HG03097 (cell line): Measurements from ENCODE around the gene FOXP1.

Experiments used
- ATAC-seq: cut with Tn5 transposase; IDR thresholded peaks from one replicate; pipeline ENCODE4 v1.9.1; 2021; ENCODE audit not compliant: unreplicated experiment, low FRiP score

FOXP1 gene

DNA sequence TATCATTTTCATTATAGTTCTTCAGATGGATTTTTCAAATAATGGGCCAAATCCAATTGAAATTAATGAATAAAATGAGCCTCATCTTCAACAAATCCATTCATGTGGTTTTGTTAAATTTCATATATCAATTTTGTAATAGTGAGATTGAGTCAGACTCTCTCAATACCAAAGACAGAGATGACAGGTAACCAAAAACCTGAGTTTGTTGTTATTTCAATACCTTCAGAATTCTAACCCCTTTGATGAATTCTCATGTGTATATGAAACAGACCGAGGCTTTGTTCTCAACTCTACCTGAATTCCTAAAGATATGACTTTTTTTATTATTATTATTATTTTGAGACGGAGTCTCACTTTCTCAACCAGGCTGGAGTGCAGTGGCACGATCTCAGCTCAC lies 92.8 kb downstream of the FOXP1 start:
- ATAC-seq: no peak

DNA sequence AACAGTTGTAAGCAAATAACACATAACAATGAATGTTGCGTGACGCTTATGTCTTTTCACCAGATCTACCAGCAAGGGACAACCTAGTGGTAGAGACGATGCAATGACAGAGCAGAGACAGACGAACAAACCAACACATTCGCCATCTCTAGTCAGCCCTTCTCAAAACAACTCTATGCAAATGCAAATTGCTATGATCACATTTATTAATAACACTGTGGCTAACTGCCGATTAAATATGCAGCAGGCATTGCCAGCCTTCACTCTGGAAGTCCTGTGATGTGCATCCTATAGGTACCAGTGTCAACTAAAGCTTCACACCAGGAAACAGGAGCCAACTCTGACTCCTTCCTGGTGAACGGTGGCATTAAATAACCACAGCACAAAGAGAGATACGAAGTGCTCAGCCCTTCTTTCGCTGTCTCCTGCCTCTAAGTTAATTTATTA lies 94.2 kb downstream of the FOXP1 start:
- ATAC-seq: no peak

DNA sequence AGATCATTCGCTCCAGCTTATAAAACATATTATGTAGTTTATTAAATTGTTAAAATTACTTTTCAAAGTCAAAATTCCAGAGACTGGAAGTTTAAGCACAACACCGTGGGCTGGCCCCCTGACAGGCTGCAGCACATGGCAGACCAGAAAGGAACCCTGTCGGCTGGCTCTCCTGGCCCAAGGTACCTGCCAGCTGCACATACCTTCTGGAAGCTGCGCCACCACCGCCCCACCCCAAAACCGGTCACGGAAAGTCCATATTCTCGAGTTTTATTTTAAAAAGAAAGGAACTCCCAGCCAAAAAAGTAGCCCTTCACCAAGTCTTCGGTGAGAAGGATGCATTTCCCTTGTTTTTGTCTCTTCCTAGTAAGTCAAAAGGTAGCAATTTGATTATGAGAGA lies 94.6 kb downstream of the FOXP1 start:
- ATAC-seq: no peak

DNA sequence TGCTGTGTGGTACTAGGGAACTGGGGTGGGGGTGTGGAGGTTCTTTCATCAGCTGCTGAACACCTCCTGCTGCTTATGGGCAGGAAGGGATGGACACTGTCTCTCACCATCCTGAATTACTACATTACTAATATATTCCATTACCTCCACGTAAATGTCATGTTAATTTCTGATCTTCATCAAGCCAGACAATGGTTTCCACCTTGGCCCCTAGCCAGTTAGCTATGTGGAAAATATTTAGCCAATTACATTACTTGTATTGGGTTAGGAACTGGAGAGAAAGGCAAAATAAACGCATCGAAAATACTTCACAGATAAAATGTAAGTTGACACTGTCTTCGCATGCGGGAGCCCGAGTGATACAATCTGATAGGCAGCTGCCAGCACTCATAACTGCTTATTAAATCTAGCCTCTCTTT lies 95.1 kb downstream of the FOXP1 start:
- ATAC-seq: no peak

DNA sequence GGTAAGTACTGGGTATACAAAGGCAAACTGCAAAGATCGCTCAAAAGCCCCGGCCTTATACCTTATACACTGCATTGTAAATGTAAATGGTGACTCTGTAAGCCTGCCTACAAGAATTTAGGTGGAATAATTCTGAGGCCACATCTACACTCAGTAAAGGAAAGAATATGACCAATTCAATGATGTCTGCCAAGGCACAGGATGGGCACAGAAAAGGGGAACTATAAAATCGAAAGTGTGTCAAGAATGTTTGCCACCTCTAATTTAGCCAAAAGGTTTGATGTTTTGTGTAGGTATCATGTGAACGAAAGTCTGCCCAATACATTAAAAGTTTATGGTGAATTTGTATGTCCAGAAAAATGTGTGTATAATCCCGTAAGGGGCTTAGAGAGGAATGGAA lies 96.1 kb downstream of the FOXP1 start:
- no peak for ATAC-seq

DNA sequence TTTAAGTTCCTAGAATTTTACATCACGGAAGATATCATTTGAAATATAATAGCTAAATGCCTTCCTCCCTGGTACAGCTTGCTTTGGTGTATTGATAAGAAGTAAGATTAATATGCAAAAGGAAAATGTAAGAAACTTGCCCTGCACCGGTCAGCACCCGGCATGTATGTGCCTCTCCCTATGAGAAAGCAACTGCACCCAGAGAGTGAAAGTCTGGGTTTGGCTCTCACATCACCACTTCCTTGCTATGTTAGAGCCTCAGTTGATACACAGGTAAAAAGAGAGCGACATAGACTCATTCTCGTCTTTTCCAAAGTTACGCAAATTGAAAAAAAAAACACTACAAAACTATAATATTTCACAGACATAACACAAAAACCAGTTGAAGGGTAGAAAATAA lies 96.7 kb downstream of the FOXP1 start:
- no peak for ATAC-seq

DNA sequence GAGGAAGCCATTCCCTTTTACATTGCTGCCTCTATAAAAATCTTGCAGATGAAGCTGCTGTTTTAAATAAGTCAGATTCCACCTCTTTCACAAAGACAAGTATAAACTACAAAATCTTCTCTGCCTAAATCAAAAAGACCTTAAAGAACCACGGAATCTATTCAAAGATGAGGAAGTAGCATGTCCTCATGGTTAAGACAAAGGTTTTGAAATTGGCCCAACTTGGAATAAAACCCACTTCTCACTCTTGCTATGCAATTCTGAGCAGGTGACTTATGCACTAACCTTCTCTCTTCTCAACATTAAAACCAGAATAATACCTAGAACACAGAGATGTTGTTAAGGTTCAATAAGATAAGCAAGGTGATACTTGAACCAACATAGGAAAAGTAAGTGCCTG lies 97.6 kb downstream of the FOXP1 start:
- ATAC-seq: no peak

DNA sequence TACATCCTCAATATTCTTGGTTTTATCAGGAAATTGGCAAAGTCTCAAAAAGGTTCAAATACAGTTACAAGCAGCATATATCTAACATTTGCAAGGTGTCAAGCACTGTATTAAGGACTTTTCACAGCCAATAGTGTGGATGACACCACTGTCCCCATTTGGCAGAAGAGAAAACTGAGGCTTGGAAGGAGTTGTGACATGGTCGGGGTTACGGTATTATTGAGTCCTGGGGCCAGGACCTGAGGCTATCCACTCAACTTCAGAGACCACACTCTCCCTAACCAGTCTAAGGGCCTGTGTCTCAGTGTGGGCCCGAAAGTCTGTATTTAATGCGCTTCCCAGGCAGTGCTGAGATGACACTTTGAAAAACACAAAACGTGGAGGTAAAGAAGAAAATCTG lies 99.1 kb downstream of the FOXP1 start:
- no peak for ATAC-seq

DNA sequence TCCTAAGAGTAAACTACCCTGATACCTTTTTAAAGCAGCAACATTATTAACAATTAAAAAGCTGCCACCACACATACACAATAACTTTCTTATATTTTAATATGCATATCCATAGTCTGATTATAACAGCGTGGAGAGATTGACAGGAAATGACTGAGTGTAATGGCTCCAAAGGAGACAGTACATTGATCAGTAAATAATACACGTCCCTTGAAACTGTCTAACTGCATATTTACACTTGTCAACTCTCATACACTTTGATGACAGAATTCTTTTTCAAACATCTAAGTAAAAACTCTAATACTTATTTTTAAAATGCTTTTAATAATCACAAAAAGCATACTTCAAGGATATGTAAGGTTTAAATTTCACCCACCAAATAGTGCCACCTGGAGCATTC lies 99.5 kb downstream of the FOXP1 start:
- no peak for ATAC-seq

DNA sequence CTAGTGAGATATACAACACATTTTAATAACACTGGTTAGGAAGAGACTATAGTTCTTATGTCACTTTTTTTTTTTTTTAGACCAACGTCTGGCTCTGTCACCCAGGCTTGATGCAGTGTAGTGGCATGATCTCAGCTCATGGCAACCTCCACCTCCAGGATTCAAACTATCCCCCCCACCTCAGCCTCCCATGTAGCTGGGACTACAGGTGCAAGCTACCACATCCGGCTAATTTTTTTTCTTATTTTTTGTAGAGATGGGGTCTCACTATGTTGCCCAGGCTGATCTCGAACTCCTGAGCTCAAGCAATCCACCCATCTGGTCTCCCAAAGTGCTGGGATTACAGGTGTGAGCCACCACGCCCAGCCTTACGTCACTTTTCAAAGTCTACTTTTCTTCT lies 100.8 kb downstream of the FOXP1 start:
- ATAC-seq: no peak

DNA sequence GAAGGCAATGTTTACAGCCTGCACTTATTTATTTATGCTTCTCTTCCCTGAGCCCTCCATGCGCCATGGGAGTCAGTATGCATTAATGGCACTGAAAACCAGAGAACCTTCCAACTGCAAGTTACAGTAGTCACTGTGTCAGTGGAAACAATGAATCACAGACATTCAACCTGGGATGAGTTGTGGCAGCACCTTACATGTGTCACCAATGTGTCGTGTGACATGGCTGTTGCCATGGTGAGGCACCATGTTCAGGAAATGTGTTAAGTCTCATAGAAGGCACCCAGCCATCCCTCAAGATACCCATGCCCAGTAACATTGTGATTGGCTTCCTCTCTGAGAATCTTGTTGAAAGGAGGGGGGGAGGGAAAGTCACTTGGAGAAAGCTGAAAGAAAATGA lies 105.0 kb downstream of the FOXP1 start:
- no peak for ATAC-seq

DNA sequence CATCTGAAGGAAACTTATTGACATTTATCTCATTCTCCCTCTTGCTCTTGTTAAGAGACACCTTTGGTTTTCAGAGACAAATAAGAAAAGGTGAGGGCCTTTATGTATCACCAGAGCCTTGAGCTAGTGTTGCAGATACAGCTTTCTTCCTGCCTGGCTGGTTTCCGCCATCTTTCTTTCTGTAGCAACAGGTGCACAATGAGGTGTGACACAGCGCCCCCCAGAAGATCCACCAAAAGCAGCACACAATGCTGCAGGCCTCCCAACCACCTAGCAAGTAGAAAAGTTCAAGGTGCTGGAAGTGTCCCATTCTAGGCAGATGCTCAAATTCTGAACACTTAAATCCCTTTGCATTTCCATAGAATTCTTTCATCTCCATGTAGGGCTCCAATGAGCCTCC lies 106.6 kb downstream of the FOXP1 start:
- no peak for ATAC-seq

DNA sequence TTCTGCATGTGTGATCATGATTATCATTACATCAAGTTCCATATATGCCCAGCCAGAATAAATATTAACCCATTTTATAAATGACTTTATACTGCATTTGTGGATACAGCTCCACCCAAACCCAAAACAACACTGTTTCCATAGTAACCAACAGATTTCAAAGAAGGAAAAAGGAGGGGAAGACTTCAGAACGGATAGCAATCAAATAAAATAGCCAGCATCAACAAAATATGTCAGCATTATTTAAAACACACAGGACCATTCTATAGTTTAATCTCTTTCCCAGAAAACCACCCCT lies 114.4 kb downstream of the FOXP1 start:
- no peak for ATAC-seq

DNA sequence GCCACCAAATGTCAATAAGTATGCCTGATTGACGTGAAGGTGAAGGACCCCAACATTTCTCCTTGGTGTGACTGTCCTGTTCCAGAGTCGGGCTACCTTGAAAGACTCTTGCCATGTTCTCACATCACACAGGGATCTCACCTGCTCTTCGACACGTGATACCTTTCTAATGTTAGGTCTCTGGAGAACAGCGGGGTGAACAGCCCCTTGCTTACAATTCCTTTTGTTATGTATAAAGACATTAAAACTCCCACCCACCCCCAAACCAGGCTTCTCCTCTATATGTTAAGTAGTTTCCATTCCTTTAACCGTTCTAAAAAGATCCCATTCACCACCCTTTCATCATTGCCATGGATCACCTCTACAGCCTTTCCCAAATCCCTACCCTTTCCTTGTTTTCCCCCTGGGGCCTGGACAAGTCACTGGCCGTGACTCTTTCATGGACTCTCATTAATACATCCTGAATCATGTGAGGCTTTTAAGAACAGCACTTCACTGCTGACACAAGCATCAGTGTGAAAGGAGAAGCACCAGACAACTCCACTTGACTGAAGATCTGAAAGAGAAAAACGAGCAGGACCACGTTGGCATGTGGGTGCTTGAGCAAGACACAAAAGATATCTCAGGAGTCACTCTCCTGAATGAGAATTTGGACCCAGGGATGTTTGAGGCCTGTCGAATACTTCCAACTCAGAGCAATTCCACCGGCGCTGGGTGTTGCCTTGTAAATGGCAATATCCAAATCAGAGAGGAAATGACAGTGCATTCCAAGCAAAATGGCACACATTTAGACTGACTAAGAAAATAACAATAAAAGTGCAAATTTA lies 115.0 kb downstream of the FOXP1 start:
- no peak for ATAC-seq

DNA sequence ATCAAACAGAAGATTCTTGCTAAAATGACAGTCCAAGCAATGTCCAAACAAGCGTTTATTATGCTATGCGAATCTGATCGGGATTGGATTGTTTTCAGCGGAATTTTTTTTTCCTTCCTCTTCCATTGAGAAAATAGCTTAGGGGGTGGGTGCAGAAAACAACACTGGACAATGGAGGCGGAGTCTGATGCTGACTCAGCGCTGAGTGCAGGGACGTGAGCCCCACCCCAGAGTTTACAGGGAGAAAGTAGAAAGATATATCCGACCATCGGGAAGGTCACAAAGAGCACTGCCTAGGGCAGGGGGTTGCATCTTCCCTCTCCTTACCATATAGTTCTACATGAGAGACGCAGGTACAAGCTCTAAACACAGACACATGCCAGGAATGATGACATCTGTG lies 117.0 kb downstream of the FOXP1 start:
- ATAC-seq: no peak

DNA sequence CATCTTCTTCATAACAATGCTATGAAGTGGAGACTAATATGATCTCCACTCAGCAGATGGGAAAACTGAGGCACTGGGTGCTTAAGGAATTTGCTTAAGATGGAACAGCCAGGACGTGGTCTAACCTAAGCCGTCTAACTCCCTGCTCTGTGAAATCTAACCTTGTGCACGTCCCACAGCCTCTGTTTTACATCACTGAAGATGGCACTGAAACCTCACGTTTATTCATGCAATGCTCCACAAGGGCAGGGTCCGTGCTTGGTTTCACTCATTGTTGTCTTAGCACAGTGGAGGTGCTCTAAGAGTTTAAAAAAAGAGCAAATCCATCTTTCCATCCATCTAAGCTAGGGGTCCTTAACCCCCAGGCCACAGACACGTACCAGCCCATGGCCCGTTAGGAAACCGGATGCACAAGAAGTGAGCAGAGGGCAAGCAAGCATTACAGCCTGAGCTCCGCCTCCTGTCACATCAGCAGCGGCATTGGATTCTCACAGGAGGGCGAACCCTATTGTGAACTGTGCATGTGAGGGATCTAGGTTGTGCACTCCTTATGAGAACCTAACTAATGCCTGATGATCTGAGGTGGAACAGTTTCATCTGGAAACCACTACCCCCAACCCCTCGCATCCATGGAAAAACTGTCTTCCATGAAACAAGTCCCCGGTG lies 118.0 kb downstream of the FOXP1 start:
- ATAC-seq: no peak

DNA sequence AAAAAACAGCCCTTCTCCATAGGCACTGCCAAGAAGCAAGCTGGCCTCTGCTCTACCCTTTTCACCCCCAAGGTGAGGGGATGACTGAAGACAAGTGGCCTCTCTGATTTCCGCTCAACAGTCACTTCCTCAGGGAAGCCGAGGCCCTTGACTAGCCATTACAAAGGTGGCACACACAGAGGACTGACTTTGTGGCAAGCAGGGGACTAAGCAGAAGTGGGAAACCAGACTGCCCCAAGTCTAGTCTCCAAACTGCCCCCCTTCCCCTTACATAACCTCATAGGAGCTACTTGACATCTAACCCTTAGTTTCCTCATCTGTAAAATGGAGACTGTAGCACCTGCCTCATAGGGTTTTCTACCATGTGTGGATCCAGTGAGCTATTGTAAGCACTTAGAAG lies 118.9 kb downstream of the FOXP1 start:
- ATAC-seq: no peak

DNA sequence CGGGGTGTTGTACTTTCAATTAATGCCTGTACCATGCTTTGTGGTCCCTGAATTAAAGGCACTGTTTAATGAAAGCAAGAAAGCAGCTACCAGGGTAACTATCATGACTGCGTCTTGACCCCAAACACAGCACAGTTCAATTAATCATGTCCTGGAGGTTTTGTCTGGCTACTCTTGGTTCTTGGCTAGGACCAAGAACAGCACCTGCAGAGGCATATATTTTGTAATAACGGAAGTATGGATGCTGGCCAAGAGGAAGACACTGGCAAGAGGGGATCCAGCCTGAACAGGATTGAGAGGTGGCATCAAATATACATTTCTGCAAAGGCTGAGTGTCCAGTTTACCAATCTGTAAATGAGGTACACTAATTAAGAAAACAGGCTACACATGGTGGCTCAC lies 119.9 kb downstream of the FOXP1 start:
- ATAC-seq: no peak

DNA sequence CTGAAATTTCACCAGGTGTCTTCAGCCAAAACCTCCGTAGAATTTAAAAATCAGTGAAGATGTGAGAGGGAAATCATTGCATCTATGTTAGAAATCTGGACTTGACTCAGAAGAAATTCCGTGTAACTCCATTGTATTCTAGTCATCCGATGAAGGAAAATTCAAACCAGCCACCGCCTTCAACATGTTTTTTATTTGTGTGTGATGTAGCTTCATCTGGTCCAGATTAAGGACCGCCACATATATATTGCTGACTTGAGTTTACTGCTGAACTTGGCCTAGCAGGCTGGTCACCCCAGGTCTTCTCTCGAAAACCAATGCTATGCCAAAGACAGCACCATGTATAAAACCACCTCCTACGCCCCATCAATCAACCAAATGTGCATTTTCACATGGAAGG lies 120.9 kb downstream of the FOXP1 start:
- no peak for ATAC-seq

DNA sequence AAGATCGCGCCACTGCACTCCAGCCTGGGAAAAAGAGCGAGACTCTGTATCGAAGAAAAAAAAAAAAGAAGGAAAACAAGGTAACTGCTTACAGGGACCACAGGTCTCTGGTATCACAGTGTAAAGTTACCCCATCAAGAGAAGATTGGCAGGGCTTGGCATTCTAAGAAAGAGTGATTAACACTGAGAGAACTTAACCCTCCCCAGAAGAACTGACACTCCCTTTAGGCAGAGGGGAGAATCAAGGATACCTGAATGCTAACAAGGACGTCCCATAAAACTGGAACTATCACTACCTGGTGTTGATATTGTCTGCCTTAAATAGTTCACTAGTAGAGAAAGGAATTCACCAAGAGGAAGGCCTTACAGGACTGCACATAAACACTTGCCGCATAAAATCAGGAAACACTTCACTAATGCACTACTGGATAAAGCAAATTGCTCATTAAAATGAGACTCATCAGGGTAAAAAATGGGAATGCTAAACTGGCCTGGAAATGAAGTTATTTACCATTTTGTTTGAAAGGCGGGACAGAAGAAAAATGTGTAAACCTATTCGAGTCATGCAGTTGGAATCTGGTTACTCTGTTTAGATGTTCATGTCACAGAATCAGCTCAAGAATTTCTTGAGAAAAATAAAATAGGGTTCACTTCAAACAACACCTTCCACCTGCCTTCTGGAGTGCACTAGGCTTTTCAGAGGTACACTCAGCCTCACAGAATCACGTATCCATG lies 121.6 kb downstream of the FOXP1 start:
- ATAC-seq: no peak

DNA sequence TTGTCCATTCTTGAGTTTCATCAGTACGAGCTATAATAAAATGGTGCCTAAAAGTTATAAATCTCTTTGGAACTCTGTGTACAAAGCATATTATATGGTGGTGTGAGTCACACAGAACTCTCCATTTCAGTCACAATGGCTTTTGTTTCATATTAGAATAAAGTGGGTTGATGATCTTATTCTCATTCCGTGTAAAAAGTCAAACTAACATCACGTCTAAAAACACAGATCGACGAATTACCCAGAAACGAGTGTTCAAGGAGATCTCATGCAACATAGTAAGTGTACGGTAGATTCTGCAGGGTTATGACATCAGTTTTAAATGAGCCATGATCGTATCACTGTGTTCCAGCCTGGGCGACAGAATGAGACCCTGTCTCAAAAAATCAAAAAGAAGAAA lies 122.4 kb downstream of the FOXP1 start:
- ATAC-seq: no peak

DNA sequence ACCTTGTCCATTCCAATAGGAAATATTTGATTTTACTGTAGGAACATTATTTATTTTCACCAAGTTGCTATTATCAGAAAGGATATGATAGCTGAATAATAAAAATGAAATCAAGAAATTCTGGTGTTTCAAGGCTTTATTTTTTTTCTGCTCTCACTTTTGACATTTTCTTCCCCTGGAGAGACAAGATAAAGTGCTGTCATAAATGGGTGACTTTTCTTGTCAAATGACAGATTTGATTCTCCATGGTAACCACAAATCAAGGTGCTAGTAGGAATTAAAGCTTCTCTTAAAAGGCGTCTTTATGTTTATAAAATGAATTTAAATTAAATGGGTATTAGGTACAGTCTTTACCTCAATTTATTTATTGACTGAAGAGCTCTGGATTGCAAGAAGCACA lies 124.6 kb downstream of the FOXP1 start:
- ATAC-seq: no peak
